Transverse colon (tissue), 4 donors: ENCODE results near the gene CCDC167.

Experiments
- POLR2A ChIP-seq: fragments of 450-650 bp; IDR thresholded peaks from one replicate; pipeline ENCODE4 v1.6.1; 2016; ENCODE audit warnings: antibody characterized with exemption, mild to moderate bottlenecking, moderate library complexity
- POLR2AphosphoS5 ChIP-seq, 3 donors: sonication (generic); formaldehyde crosslinking; IDR thresholded peaks; one replicate each; pipeline ENCODE4 v1.6.1; 2016; ENCODE audit warnings: antibody characterized with exemption in 3 of 3
- TF ChIP-seq, protein P1 (sequence below), 5 experiments: fragments of 200-600 bp in 3 of 5; fragments of 450-650 bp in 2 of 5; sonication (generic) in 3 of 5; IDR thresholded peaks; 1 replicate in 2 of 5; 2 replicates in 3 of 5; pipeline ENCODE4 v1.5.1; 2016 to 2017; ENCODE audit warnings: antibody characterized with exemption in 5 of 5, inconsistent platforms in 3 of 5, mild to moderate bottlenecking in 2 of 5, moderate library complexity in 1 of 5

DNA sequence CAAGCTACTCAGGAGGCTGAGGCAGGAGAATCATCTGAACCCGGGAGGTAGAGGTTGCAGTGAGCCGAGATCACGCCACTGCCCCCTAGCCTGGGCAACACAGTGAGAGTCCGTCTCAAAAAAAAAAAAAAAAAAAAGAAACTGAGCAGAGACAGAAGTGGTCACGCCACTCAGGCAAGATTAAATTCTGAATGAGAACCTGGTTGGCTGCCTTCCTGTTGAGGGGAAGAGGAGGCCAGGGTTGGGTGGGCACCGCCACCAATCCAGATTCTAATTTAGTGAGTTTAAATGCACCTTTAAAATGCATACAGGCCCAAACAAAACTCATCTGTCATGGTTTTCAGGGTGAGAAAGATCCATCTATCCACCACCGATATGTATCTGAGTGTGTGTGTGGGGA, 23.7 kb upstream of the CCDC167 start:
- TF ChIP-seq, protein P1, sequence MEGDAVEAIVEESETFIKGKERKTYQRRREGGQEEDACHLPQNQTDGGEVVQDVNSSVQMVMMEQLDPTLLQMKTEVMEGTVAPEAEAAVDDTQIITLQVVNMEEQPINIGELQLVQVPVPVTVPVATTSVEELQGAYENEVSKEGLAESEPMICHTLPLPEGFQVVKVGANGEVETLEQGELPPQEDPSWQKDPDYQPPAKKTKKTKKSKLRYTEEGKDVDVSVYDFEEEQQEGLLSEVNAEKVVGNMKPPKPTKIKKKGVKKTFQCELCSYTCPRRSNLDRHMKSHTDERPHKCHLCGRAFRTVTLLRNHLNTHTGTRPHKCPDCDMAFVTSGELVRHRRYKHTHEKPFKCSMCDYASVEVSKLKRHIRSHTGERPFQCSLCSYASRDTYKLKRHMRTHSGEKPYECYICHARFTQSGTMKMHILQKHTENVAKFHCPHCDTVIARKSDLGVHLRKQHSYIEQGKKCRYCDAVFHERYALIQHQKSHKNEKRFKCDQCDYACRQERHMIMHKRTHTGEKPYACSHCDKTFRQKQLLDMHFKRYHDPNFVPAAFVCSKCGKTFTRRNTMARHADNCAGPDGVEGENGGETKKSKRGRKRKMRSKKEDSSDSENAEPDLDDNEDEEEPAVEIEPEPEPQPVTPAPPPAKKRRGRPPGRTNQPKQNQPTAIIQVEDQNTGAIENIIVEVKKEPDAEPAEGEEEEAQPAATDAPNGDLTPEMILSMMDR (IDR thresholded peaks at IDR 0.05): no peak
- TF ChIP-seq POLR2A (no peak), POLR2AphosphoS5 (IDR thresholded peaks at IDR 0.05) (no peak)
